ENCODE results near the gene FZD10.

GRCh38 chr12:130183585-130184370 lies 21.5 kb downstream of the FZD10 start:
- no peak for TF ChIP-seq CTCF (conservative IDR thresholded peaks at IDR 0.05; ENCODE audit: low read depth, low read length)
- TF ChIP-seq MXI1 (IDR thresholded peaks at IDR 0.05; ENCODE audit: borderline replicate concordance, low read depth, low read length), result no peak
- no peak for TF ChIP-seq POLR2A (IDR thresholded peaks at IDR 0.05; ENCODE audit: low read depth, low read length)
- no peak for TF ChIP-seq MAFK (IDR thresholded peaks at IDR 0.05; ENCODE audit: low read depth, low read length)
- TF ChIP-seq ELK1 (IDR thresholded peaks at IDR 0.05; ENCODE audit: borderline replicate concordance, low read depth, low read length), result no peak
- no peak for TF ChIP-seq SMC3 (IDR thresholded peaks at IDR 0.05; ENCODE audit: low read depth, low read length)

Measured in IMR-90 (cell line).